Measurements from ENCODE around the gene KCNJ3.

Gene KCNJ3, protein sequence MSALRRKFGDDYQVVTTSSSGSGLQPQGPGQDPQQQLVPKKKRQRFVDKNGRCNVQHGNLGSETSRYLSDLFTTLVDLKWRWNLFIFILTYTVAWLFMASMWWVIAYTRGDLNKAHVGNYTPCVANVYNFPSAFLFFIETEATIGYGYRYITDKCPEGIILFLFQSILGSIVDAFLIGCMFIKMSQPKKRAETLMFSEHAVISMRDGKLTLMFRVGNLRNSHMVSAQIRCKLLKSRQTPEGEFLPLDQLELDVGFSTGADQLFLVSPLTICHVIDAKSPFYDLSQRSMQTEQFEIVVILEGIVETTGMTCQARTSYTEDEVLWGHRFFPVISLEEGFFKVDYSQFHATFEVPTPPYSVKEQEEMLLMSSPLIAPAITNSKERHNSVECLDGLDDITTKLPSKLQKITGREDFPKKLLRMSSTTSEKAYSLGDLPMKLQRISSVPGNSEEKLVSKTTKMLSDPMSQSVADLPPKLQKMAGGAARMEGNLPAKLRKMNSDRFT

DNA sequence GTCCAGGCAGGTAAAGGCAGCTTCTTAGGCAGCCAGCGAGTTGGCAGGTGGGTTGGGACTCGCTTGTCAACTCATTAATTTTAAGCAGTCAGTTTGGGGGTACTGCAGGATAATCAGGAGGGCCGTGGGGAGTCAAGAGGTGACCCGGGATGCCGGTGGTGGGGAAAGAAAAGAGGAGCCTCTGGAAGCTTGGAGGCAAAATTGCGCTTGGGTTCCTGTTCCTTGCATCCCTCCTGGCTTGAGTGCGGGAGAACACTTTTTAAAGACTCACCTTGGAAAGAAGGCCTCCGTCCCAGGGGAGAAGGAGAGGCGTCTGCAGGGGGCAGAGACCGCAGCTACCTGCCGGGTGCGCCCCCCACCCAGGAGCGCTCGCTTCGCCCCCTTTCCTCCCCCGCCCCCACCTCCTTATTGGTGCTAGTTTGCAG lies at the start of gene KCNJ3:
Gene KCNJ3 (plus strand): TSS at position 400 of the 425 bp plus-strand sequence. CDS start 81 bp downstream, outside the sequence.
- H3K9me3 ChIP-seq (ENCODE audit: control insufficient read depth, insufficient read depth, low read depth, low read length) = no peaks in the 10 kb centered on the region
- H3K27ac ChIP-seq (ENCODE audit: extremely low read depth, low read depth, low read length) = peak within 1 kb of the TSS; percentile 51; the same call in 1 of the 2 replicates
- CTCF ChIA-PET = no interaction called here
- H3K4me1 ChIP-seq (ENCODE audit: control insufficient read depth, insufficient read depth, low read length) = no peaks in the 10 kb centered on the region
- H3K36me3 ChIP-seq (ENCODE audit: control insufficient read depth in 2 of 2, insufficient read depth in 1 of 2, low read length in 2 of 2) = no peaks in the 10 kb centered on the region
- POLR2A ChIA-PET = no interaction called here
- TF ChIP-seq ZNF10 (tag by site-specific recombination; IDR thresholded peaks at IDR 0.05) (no peak), ZNF311 (tag by site-specific recombination; IDR thresholded peaks at IDR 0.05; ENCODE audit: borderline replicate concordance) (no peak), ZNF433 (tag by site-specific recombination; IDR thresholded peaks at IDR 0.05; ENCODE audit: low read depth) (no peak), ZNF157 (tag by site-specific recombination; IDR thresholded peaks at IDR 0.05) (no peak), ZNF660 (tag by site-specific recombination; IDR thresholded peaks at IDR 0.05) (no peak), BCL11B (tag by site-specific recombination; IDR thresholded peaks at IDR 0.05; ENCODE audit: low read depth) (no peak), ZNF335 (tag by site-specific recombination; conservative IDR thresholded peaks at IDR 0.05) (no peak), ZNF48 (tag by site-specific recombination; IDR thresholded peaks at IDR 0.05) (no peak), HOXA7 (CRISPR knock-in tag; IDR thresholded peaks at IDR 0.05; ENCODE audit: borderline replicate concordance) (no peak), ZNF133 (tag by site-specific recombination; IDR thresholded peaks at IDR 0.05) (no peak), SCRT2 (tag by site-specific recombination; IDR thresholded peaks at IDR 0.05) (no peak)
- TF ChIP-seq, protein P1, sequence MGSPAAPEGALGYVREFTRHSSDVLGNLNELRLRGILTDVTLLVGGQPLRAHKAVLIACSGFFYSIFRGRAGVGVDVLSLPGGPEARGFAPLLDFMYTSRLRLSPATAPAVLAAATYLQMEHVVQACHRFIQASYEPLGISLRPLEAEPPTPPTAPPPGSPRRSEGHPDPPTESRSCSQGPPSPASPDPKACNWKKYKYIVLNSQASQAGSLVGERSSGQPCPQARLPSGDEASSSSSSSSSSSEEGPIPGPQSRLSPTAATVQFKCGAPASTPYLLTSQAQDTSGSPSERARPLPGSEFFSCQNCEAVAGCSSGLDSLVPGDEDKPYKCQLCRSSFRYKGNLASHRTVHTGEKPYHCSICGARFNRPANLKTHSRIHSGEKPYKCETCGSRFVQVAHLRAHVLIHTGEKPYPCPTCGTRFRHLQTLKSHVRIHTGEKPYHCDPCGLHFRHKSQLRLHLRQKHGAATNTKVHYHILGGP (tag by site-specific recombination; IDR thresholded peaks at IDR 0.05) = no peak
- TF ChIP-seq, protein P2, sequence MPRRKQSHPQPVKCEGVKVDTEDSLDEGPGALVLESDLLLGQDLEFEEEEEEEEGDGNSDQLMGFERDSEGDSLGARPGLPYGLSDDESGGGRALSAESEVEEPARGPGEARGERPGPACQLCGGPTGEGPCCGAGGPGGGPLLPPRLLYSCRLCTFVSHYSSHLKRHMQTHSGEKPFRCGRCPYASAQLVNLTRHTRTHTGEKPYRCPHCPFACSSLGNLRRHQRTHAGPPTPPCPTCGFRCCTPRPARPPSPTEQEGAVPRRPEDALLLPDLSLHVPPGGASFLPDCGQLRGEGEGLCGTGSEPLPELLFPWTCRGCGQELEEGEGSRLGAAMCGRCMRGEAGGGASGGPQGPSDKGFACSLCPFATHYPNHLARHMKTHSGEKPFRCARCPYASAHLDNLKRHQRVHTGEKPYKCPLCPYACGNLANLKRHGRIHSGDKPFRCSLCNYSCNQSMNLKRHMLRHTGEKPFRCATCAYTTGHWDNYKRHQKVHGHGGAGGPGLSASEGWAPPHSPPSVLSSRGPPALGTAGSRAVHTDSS (tag by site-specific recombination; IDR thresholded peaks at IDR 0.05) = no peak
- TF ChIP-seq, protein P3, sequence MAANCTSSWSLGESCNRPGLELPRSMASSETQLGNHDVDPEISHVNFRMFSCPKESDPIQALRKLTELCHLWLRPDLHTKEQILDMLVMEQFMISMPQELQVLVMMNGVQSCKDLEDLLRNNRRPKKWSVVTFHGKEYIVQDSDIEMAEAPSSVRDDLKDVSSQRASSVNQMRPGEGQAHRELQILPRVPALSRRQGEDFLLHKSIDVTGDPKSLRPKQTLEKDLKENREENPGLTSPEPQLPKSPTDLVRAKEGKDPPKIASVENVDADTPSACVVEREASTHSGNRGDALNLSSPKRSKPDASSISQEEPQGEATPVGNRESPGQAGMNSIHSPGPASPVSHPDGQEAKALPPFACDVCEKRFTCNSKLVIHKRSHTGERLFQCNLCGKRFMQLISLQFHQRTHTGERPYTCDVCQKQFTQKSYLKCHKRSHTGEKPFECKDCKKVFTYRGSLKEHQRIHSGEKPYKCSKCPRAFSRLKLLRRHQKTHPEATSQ (tag by site-specific recombination; IDR thresholded peaks at IDR 0.05) = no peak
- TF ChIP-seq, protein P4, sequence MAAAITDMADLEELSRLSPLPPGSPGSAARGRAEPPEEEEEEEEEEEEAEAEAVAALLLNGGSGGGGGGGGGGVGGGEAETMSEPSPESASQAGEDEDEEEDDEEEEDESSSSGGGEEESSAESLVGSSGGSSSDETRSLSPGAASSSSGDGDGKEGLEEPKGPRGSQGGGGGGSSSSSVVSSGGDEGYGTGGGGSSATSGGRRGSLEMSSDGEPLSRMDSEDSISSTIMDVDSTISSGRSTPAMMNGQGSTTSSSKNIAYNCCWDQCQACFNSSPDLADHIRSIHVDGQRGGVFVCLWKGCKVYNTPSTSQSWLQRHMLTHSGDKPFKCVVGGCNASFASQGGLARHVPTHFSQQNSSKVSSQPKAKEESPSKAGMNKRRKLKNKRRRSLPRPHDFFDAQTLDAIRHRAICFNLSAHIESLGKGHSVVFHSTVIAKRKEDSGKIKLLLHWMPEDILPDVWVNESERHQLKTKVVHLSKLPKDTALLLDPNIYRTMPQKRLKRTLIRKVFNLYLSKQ (tag by site-specific recombination; IDR thresholded peaks at IDR 0.05; ENCODE audit: borderline replicate concordance) = no peak
- TF ChIP-seq, protein P5, sequence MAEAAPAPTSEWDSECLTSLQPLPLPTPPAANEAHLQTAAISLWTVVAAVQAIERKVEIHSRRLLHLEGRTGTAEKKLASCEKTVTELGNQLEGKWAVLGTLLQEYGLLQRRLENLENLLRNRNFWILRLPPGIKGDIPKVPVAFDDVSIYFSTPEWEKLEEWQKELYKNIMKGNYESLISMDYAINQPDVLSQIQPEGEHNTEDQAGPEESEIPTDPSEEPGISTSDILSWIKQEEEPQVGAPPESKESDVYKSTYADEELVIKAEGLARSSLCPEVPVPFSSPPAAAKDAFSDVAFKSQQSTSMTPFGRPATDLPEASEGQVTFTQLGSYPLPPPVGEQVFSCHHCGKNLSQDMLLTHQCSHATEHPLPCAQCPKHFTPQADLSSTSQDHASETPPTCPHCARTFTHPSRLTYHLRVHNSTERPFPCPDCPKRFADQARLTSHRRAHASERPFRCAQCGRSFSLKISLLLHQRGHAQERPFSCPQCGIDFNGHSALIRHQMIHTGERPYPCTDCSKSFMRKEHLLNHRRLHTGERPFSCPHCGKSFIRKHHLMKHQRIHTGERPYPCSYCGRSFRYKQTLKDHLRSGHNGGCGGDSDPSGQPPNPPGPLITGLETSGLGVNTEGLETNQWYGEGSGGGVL (tag by site-specific recombination; IDR thresholded peaks at IDR 0.05) = no peak
- TF ChIP-seq, protein P6, sequence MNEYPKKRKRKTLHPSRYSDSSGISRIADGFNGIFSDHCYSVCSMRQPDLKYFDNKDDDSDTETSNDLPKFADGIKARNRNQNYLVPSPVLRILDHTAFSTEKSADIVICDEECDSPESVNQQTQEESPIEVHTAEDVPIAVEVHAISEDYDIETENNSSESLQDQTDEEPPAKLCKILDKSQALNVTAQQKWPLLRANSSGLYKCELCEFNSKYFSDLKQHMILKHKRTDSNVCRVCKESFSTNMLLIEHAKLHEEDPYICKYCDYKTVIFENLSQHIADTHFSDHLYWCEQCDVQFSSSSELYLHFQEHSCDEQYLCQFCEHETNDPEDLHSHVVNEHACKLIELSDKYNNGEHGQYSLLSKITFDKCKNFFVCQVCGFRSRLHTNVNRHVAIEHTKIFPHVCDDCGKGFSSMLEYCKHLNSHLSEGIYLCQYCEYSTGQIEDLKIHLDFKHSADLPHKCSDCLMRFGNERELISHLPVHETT (tag by site-specific recombination; IDR thresholded peaks at IDR 0.05) = no peak
- H3K4me3 ChIP-seq (ENCODE audit: low read depth, low read length) = peak within 1 kb of the TSS; percentile 63

Data from HEK293 (cell line).